HFF-Myc (cell line): ENCODE results near the gene EML6.

Source experiments
- DNase-seq: peaks from one replicate; pipeline ENCODE4 v3.0.0-alpha.2; 2011; ENCODE audit warnings: low read depth; ENCODE audit errors: extremely low read depth
- H3K4me3 ChIP-seq: replicated peaks from 2 replicates; pipeline ENCODE4 v1.5.1; 2011; ENCODE audit warnings: low read depth, mild to moderate bottlenecking, control low read depth, low read length
- CTCF ChIP-seq: IDR thresholded peaks from 2 replicates; pipeline ENCODE4 v1.5.1; 2012; ENCODE audit warnings: mild to moderate bottlenecking, low read depth, low read length, control low read depth; ENCODE audit errors: missing control alignments

The EML6 gene

GRCh38 chr2:54898456-54899226, 175.2 kb downstream of the EML6 start:
- no peak for DNase-seq
- TF ChIP-seq CTCF: no peak
- no peak overlapping the region for H3K4me3 ChIP-seq

- H3K4me3 ChIP-seq: no peak overlapping the region
- DNase-seq: peak; percentile 47
- peak; percentile 60 for TF ChIP-seq CTCF
Observed at GRCh38 chr2:54899576-54900200, 176.2 kb downstream of the EML6 start.

- H3K4me3 ChIP-seq: no peak overlapping the region
- DNase-seq: no peak
- no peak for TF ChIP-seq CTCF
Observed at GRCh38 chr2:54901224-54901986, 177.9 kb downstream of the EML6 start.

GRCh38 chr2:54902763-54903162, 179.3 kb downstream of the EML6 start:
- DNase-seq: no peak
- TF ChIP-seq CTCF: no peak
- no peak overlapping the region for H3K4me3 ChIP-seq

- no peak for TF ChIP-seq CTCF
- no peak overlapping the region for H3K4me3 ChIP-seq
- peak; percentile 98 for DNase-seq
Observed at GRCh38 chr2:54903736-54904554, 180.5 kb downstream of the EML6 start.

GRCh38 chr2:54904836-54905235, 181.4 kb downstream of the EML6 start:
- no peak for TF ChIP-seq CTCF
- DNase-seq: no peak
- H3K4me3 ChIP-seq: no peak overlapping the region
